Ovary (tissue), 3 donors: ENCODE data around the gene PKP1.

Experiments used
- CTCF ChIP-seq, 3 donors: fragments of 450-650 bp in 2 of 3; fragments of 200-600 bp in 1 of 3; IDR thresholded peaks; one replicate each; pipeline versions ENCODE4 v1.5.1 to v1.8.0; 2016 to 2022; ENCODE audit warnings: antibody characterized with exemption in 3 of 3, mild to moderate bottlenecking in 1 of 3
- EP300 ChIP-seq: sonication (generic); formaldehyde crosslinking; IDR thresholded peaks from one replicate; pipeline ENCODE4 v1.6.1; 2017; ENCODE audit warnings: antibody characterized with exemption
- POLR2A ChIP-seq: fragments of 450-650 bp; IDR thresholded peaks from one replicate; pipeline ENCODE4 v1.6.1; 2017; ENCODE audit warnings: antibody characterized with exemption, mild to moderate bottlenecking, moderate library complexity
- donor health status: DM: no; HTN: no; CAD: no.

GRCh38 chr1:201288007-201288406 lies 4.7 kb downstream of the PKP1 start:
- TF ChIP-seq CTCF (IDR thresholded peaks at IDR 0.05) (no peak), POLR2A (no peak), EP300 (no peak)
